NCI-H2196 (cell line): ENCODE data around the gene FNDC4.

Experiments used
- DNase-seq: peaks from one replicate; lab custom pipeline; 2025; ENCODE audit not compliant: unreplicated experiment; lab: John Stamatoyannopoulos, UW

Gene FNDC4

GRCh38 chr2:27494284-27494943 is 586 bp downstream of the FNDC4 start:
- DNase-seq: no peak

GRCh38 chr2:27493948-27494283 is 1.1 kb downstream of the FNDC4 start:
- no peak for DNase-seq

- no peak for DNase-seq
These were observed 2.4 kb downstream of the FNDC4 start for GRCh38 chr2:27492557-27492956.

GRCh38 chr2:27489498-27490397 is 5.3 kb downstream of the FNDC4 start, which contains the start of gene IFT172:
Gene IFT172, minus strand, starts transcription at chr2:27489743. Its CDS starts 90 bp downstream, at chr2:27489653.
- peak; percentile 99 for DNase-seq

- DNase-seq: peak; percentile 43
These were observed 5.9 kb downstream of the FNDC4 start for GRCh38 chr2:27489118-27489497.

- DNase-seq: no peak
These were observed 9.5 kb downstream of the FNDC4 start for GRCh38 chr2:27485496-27485895.

GRCh38 chr2:27471961-27472360 is 23.0 kb downstream of the FNDC4 start:
- DNase-seq: no peak

GRCh38 chr2:27464443-27464842 is 30.6 kb downstream of the FNDC4 start:
- DNase-seq: no peak

GRCh38 chr2:27461118-27461517 is 33.9 kb downstream of the FNDC4 start:
- peak; percentile 80 for DNase-seq

- no peak for DNase-seq
These were observed 41.0 kb downstream of the FNDC4 start for GRCh38 chr2:27453968-27454367.

- DNase-seq: no peak
These were observed 43.9 kb downstream of the FNDC4 start for GRCh38 chr2:27451095-27451494.

- DNase-seq: no peak
These were observed 46.6 kb downstream of the FNDC4 start for GRCh38 chr2:27448381-27448780.

GRCh38 chr2:27446057-27446456 is 48.9 kb downstream of the FNDC4 start:
- DNase-seq: peak; percentile 71

GRCh38 chr2:27445615-27446014 is 49.4 kb downstream of the FNDC4 start:
- DNase-seq: no peak

- DNase-seq: no peak
These were observed 49.8 kb downstream of the FNDC4 start for GRCh38 chr2:27445155-27445554.

GRCh38 chr2:27442920-27443282 is 52.1 kb downstream of the FNDC4 start:
- DNase-seq: no peak

- peak; percentile 87 for DNase-seq
These were observed 52.8 kb downstream of the FNDC4 start, which contains the start of gene KRTCAP3 for GRCh38 chr2:27441958-27442919. Gene KRTCAP3, plus strand, starts transcription at chr2:27442381. Its CDS starts 32 bp downstream, at chr2:27442413.
